Dermis microvascular lymphatic vessel endothelial cell (primary cell): Measurements from ENCODE around the gene PRRT1. TPM values are rescaled to one million over a fixed set of nuclear protein-coding genes. Genes with fewer than 3 reads are reported as not detected.
A peak's percentile ranks its signal among the peaks of the same experiment; 100 is the strongest.
"Not testable (repeated sequence)": the region's sequence is repeated elsewhere in the genome, so short reads cannot be mapped to it uniquely, and the experiment has no call there.

Experiments used
- DNase-seq, 2 donors: peaks; one replicate each; pipeline versions ENCODE4 v3.0.0 to v3.0.0-alpha.2; 2010; ENCODE audit warnings: low read depth in 2 of 2
- total RNA-seq: library from RNA; depleted of rRNA; stranded (reverse); fragments of >200 nt; gene quantifications from 2 replicates; pipeline ENCODE4 v1.2.1, GENCODE V29; 2014

Gene PRRT1
- total RNA-seq, 1 donor from 2014 or later: under 0.01 TPM

DNA sequence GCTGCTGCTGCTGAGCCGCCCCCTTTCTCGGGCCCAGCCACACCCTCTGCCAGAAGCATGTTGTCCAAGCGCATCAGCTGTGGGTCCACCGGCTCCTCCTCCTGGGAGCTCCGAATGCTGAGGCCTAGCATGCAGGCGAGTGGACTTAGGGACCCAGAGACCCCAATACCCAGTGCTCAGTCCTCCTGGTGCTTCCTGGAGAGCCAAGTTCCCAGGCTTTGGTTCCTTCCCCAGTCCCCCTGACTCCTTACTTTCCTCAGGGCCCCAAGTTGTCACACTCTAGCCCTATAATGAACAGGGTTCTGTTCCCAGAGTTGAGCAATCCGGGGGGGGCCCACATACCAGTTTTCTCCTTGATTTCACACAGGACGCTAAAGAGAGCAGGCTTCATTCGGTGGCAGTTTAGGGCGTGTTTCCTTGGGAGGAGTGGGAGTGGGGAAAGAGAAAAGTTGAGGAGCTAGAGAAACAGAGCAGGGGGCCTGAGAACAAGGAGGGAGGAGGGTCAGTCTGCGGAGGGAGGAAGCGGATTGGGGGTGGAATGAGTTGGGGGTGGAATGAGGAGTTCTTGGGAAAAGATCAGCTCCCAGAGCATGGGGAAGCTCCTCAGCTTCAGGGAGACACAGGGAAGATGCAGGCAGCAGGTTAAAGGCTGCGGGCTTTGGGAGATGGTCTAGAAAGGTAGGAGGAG is 36.8 kb upstream of the PRRT1 start:
- no peak for DNase-seq

GRCh38 chr6:32187725-32188380 is 36.1 kb upstream of the PRRT1 start:
- not testable (repeated sequence) for DNase-seq

DNA sequence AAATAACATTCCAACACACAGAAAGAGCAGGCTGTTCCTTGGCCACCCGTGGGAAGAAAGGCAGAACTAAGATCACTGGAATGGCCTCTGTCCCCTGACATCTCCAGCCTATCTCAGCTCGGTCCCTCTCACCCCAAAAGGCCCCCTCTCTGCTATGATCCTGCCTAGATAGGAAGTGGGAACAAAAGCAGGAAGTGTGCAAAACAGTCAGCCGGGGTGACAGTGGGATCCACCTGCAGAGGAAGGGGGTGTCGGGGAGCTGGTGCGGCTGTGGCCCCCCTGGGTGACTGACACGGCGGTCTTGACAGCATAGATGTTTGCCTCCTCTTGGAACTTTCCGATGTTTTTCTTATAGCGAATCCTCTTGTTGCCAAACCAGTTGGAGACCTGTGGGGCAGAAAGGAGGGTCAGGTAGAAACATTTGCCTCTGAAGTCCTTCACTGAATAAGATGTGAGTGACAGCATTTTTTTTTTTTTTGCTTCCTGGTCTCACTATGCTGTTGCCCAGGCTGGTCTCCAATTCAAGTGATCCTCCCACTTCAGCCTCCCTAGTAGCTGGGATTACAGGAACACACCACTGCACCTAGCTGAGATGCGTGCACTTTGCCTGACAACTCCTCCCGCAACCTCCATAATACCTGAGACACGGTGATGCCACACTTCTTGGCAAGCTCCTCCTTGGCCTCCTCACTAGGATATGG is 35.4 kb upstream of the PRRT1 start:
- peak in 1 of 2 donors; percentile 61 for DNase-seq

DNA sequence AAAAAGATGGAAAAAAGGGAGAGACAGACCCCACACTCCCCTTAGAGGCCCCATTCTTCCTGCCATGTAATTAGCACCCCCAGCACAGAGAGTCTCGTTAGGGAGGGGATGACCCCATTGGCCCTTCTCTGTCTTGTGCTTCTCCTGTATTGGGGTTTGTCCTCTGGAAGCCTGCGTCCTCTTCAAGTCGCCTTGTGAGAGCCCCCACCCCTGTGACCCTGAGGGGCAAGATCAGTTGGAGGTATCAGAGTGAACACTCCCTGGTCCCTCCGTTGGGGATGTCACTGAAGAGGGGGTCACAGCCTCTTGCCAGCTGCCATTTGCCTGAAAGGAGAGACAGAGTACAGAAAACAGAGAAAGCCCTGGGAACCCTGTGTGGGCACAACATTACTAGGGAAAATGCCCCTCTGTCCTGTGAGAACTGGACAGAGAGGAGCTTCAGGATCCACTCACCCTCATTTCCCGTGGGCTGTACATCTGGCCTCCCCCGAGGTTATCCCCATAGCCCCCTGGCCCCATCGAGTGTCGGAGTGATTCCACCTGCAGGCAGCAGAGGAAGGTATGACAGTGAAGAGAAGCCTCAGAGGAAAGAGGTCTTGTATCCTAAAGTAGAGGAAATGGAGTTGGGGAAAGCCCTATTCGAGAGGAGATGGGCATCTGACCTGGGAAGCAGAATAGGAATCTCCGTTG is 34.6 kb upstream of the PRRT1 start:
- DNase-seq: not testable (repeated sequence)

DNA sequence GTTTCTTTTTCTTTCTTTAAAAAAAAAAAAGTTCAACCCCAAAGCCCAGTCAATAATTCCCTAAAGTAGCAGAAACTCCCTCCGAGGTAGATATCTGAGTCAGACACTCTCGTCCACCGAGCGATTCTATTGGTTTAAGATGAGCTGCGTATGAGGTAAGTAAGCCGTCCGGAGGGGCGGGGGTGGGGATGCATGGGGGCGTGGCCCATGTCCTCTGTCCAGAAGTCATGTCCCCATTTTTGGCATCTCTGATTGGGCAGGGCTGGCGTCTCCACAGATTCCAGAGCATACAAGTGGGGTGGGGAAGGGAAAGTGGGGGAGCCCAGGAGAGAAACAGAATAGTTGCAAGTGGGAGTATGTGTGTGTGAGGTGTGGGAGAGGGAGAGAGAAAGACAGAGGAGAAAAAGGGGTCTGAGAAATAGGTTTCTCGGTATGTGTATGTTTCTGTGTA is 34.0 kb upstream of the PRRT1 start:
- peak in 1 of 2 donors; percentile 86 for DNase-seq

- DNase-seq: no peak
These were observed 32.4 kb upstream of the PRRT1 start, which contains the start of gene AGER for GRCh38 chr6:32184084-32184640. AGER (minus strand) TSS chr6:32184253; CDS start chr6:32184222, 31 bp downstream.

DNA sequence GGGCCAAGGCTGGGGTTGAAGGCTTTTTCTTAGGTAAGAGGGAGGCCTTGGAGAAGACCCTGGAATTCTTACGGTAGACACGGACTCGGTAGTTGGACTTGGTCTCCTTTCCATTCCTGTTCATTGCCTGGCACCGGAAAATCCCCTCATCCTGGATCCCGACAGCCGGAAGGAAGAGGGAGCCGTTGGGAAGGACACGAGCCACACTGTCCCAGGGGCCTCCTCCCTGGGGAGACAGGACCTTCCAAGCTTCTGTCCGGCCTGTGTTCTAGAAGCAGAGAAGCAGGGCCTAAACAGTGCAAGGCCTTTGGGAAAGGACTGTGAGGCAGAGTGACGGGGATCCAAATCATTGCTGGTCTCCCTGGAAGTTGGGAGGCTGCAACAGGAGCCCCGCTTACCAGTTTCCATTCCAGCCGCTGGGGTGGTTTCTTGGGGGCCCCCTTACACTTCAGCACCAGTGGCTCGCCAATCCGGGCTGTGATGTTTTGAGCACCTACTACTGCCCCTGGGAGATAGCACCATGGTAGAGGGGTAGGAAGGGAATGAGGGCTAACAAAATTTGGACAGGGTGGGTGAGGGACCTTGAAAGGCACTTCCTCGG is 31.8 kb upstream of the PRRT1 start:
- DNase-seq: no peak

DNA sequence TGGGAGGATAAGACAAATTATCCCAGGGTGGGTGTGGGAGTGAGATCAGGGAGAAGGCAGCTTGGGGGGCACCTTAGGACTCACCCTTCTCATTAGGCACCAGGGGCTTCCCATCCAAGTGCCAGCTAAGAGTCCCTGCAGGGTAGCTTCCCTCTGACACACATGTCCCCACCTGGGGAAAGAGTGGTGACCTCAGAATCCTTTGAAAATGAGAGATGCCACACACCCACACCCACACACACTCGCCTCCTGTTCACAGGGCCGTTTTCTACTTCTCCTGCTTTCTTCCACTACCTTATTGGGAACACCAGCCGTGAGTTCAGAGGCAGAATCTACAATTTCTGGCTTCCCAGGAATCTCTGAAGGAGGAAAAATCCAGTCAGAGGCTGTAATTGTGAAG is 31.3 kb upstream of the PRRT1 start:
- no peak for DNase-seq

DNA sequence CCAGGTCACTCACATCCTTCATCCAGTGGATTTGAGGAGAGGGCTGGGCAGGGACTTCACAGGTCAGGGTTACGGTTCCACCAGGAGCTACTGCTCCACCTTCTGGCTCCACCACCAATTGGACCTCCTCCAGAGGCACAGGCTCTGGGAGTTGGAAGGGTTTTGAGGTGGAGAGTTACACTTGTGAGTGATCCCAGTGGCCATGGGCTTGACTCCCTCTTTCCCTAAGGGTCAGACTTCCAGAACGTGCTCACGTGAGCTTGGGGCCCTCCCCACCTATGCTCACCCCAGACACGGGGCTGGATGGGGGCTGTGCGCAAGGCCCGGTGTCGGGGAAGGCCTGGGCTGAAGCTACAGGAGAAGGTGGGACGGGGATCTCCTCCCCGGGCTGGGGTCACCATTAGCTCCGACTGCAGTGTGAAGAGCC is 30.8 kb upstream of the PRRT1 start:
- no peak for DNase-seq

DNA sequence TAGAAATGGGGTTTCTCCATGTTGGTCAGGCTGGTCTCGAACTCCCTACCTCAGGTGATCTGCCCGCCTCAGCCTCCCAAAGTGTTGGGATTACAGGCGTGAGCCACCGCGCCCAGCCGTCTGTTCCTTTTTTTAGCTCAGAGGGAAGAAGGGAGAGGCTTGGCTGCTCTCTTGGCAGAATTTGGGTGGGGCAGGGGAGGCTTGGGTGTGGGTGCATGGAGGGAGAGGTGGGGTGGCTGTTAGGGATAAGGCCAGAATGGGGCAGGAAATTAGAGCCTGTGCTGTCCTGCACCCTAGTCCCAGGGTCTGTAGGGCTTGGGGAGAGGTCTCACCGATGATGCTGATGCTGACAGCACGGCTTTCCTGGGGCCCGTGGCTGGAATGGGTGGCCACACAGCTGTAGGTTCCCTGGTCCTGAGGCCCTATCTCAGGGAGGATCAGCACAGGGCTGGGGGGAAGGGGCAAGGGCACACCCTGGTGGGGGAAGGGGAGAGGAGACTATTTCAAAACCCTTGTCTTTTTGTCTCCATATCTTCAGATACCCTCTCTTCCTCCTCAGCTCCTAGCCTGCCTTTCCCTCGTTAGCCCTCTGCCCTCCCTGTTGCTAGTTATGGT is 30.3 kb upstream of the PRRT1 start:
- DNase-seq: no peak

GRCh38 chr6:32181148-32181702 is 29.5 kb upstream of the PRRT1 start:
- no peak for DNase-seq

- DNase-seq: no peak
These were observed 28.1 kb upstream of the PRRT1 start for GRCh38 chr6:32179766-32180405.

DNA sequence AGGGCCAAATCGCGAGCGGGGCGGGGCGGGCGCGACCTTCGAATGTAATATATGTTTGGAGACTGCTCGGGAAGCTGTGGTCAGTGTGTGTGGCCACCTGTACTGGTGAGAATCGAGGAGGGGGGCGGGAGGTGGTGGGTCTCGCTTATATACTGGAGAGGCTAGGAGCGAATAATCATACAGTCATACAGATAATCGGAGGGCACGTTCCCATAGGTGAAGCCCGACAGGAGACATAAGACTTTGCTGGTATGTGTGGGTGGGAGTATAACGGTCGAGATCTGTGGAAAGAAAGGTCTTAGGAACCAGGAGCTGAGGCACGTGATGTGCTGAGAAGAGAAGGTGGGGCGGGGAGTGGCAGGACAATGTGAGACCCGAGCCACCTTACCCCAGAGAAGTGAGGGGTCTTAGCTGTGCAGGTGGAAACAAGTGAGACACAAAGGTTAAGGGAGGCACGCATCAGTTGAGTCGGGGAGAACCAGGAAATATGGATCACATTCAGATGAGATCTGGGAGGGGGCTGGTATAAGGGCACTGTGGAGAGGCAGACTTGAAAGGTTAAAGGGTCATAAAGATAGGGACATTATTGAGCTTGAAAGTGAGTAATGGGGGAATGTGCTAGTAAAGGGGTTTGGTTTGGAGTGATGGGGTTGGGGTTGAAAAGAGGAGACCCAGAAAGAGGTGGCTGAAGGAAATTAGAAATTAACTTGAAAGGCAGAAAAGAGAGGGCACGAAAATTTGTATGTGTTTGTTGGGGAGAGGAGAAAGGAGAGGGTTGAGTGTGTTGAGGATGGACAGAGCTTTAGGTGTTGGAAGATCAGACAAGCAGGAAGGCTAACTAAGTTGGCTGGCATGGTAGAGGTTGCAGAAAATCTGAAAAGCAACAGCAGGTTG is 27.1 kb upstream of the PRRT1 start:
- peak in 1 of 2 donors; percentile 49 for DNase-seq

GRCh38 chr6:32177788-32178546 is 26.2 kb upstream of the PRRT1 start, which contains the start of gene RNF5:
RNF5 (plus strand) TSS chr6:32178405; CDS start chr6:32178512, 107 bp downstream.
- DNase-seq: peak; percentile 100

DNA sequence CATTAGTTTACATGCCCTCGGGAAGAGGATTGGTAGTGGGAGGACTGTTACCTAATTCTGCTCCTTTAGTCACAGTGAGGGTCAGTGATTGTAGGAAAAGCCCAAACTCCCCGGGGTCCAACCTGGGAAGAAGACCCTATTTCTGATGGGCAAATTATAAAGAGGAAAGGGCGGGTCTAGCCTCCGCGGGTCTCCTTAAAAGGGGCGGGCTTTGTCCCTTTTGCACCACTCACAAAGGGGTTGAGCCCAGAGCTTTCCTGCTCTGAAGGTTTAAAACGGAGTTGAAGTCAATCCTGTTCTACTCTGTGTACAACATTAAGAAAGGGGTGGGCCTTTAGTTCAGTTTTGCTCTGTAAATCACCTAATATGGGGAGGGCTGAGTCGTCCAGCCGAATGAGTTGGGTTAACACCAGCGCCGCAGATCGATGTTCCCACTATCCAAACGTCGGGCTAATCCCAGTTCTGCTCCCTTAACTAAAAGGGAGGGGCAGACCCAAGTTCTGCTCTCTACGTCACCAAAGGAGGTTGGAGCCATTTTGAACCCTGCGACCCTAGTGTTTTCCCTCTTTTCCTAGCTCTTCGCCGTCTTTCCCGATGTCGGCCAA is 25.5 kb upstream of the PRRT1 start:
- peak in 1 of 2 donors; percentile 78 for DNase-seq

DNA sequence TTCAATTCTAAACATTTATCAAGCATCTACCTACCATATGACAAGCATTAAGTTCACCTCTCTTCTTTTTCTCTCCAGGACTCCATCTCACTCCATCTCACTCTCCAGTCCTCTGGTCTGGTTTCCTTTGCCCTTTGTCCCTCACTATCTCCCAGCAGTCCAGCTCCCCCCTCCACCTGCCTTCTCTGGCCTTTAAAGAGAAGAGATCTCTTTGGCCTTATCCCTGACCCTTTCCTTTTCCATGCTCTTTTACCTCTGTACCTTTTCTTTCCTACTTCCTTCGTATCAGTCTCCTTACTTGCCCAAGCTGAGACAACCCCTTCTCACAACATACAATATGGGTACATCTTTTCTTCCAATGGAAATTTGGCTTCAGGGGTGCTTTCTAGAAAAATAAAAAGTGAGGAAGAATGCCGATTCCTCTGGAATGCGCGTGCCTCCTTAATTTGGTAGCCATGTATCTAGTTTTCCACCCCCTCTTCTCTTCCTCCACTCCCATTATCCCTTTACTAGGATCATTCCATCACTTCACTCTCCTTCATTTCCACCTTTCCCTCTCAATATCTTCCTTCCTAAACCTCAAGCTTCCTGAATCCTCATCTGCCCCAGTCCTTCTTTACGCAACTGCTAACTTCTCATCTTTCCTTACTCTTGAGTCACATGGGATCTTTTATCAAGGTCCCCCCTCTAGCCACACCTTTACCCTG is 24.9 kb upstream of the PRRT1 start:
- DNase-seq: no peak
